ENCODE results near the gene ELK1.

- TF ChIP-seq, protein P1, sequence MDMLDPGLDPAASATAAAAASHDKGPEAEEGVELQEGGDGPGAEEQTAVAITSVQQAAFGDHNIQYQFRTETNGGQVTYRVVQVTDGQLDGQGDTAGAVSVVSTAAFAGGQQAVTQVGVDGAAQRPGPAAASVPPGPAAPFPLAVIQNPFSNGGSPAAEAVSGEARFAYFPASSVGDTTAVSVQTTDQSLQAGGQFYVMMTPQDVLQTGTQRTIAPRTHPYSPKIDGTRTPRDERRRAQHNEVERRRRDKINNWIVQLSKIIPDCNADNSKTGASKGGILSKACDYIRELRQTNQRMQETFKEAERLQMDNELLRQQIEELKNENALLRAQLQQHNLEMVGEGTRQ (IDR thresholded peaks at IDR 0.05; ENCODE audit: borderline replicate concordance, low read depth, low read length): no peak
- no peak for TF ChIP-seq EZH2 (IDR thresholded peaks at IDR 0.05; ENCODE audit: borderline replicate concordance, control insufficient read depth, low read depth, low read length)
Measured at GRCh38 chrX:47649781-47650163, 591 bp downstream of the ELK1 start.
